ENCODE data around the gene TMED6. TPM values are rescaled to one million over a fixed set of nuclear protein-coding genes. Genes with fewer than 3 reads are reported as not detected.

The TMED6 gene
- total and polyA plus RNA-seq, 2 donors (not counting 3 experiments of a cell fraction or from before 2014, with no cell fraction given): 1.2 TPM; not detected in 1

DNA sequence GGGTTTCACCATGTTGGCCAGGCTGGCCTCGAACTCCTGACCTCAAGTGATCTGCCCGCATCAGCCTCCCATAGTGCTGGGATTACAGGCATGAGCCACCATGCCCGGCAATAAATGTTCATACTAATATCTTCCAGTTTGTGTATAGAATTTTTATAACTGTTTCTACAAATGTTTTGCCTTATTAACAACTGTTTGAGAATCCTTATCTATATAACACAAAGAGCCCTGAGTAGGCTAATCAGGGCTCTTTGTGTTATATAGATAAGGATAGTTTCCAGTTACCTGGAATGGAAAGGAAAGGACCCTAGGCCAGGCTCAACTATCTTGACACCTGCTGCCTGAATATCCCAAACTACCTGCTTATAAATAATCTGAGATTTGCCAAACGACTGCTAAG, 17.3 kb upstream of the TMED6 start:
- peaks cover 20 to 21% of the 10 kb centered on the region in 2 experiments for H3K36me3 ChIP-seq (ENCODE audit: control insufficient read depth in 2 of 2, extremely low read depth in 1 of 2, insufficient read depth in 2 of 2, low read length in 2 of 2)
- H3K4me2 ChIP-seq (ENCODE audit: insufficient read depth, low read length): no peak overlapping the region
- no peak overlapping the region for H3K9ac ChIP-seq (replicated peaks; ENCODE audit: extremely low read depth, insufficient read depth, low read length)
- dilution Hi-C loops (cut with MboI; ENCODE audit: extremely low pct_ligation_motif_present, low sequenced_read_pairs) (no loop called here), intact Hi-C loops (cut with micrococcal nuclease) (no loop called here)
- no peaks in the 10 kb centered on the region for H4K20me1 ChIP-seq (replicated peaks; ENCODE audit: control insufficient read depth, extremely low read depth, insufficient read depth, low read length)
- H2AFZ ChIP-seq (ENCODE audit: low read depth, low read length): no peak overlapping the region
- no peaks in the 10 kb centered on the region for H3K9me3 ChIP-seq (replicated peaks; ENCODE audit: control insufficient read depth, insufficient read depth, low read length)
- BruUV-seq (replicated peaks): no TSS peak
- ChIA-PET CTCF (no interaction called here), POLR2A (no interaction called here)
- H3K27ac ChIP-seq (ENCODE audit: insufficient read depth, low read depth, low read length): no peak overlapping the region
- no peak overlapping the region for H3K4me3 ChIP-seq (replicated peaks in 1 of 3; ENCODE audit: insufficient read depth in 1 of 3, low read depth in 1 of 3, low read length in 3 of 3)
- peaks cover 10% of the 10 kb centered on the region for H3K4me1 ChIP-seq (ENCODE audit: control insufficient read depth, extremely low read depth, insufficient read depth, low read length)
- no peaks in the 10 kb centered on the region for H3K27me3 ChIP-seq (ENCODE audit: control insufficient read depth in 2 of 2, insufficient read depth in 2 of 2, low read length in 2 of 2)
- no peak for TF ChIP-seq GATA2 (IDR thresholded peaks at IDR 0.05; ENCODE audit: insufficient read depth, insufficient read length, low read depth, low read length)
- TF ChIP-seq, protein P1, sequence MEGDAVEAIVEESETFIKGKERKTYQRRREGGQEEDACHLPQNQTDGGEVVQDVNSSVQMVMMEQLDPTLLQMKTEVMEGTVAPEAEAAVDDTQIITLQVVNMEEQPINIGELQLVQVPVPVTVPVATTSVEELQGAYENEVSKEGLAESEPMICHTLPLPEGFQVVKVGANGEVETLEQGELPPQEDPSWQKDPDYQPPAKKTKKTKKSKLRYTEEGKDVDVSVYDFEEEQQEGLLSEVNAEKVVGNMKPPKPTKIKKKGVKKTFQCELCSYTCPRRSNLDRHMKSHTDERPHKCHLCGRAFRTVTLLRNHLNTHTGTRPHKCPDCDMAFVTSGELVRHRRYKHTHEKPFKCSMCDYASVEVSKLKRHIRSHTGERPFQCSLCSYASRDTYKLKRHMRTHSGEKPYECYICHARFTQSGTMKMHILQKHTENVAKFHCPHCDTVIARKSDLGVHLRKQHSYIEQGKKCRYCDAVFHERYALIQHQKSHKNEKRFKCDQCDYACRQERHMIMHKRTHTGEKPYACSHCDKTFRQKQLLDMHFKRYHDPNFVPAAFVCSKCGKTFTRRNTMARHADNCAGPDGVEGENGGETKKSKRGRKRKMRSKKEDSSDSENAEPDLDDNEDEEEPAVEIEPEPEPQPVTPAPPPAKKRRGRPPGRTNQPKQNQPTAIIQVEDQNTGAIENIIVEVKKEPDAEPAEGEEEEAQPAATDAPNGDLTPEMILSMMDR (IDR thresholded peaks at IDR 0.05; ENCODE audit: extremely low read depth in 1 of 2, insufficient read depth in 1 of 2, low read depth in 1 of 2, low read length in 2 of 2): no peak
- TF ChIP-seq EZH2 (IDR thresholded peaks at IDR 0.05; ENCODE audit: borderline replicate concordance, low read depth, low read length, severe bottlenecking): no peak
- TF ChIP-seq JUN (IDR thresholded peaks at IDR 0.05; ENCODE audit: borderline replicate concordance, insufficient read depth, insufficient read length, low read depth): no peak
- TF ChIP-seq, protein P2, sequence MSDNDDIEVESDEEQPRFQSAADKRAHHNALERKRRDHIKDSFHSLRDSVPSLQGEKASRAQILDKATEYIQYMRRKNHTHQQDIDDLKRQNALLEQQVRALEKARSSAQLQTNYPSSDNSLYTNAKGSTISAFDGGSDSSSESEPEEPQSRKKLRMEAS (IDR thresholded peaks at IDR 0.05; ENCODE audit: insufficient read depth, insufficient read length): no peak
- TF ChIP-seq FOS (IDR thresholded peaks at IDR 0.05; ENCODE audit: borderline replicate concordance, insufficient read depth, low read length): no peak
- no peak for TF ChIP-seq POLR2A (IDR thresholded peaks at IDR 0.05; ENCODE audit: low read depth, low read length)
- no peaks in the 10 kb centered on the region for H3K9me1 ChIP-seq (replicated peaks; ENCODE audit: control insufficient read depth, extremely low read depth, insufficient read depth, low read length)
- no peak for DNase-seq (ENCODE audit: low read depth, low spot score)
- no peak for FAIRE-seq
- H3K79me2 ChIP-seq (ENCODE audit: control insufficient read depth, insufficient read depth, low read length): peaks cover 2% of the 10 kb centered on the region

All from endothelial cell of umbilical vein (primary cell).